H9 (cell line): ENCODE results near the gene SIX2. TPM values are rescaled to one million over a fixed set of nuclear protein-coding genes. Genes with fewer than 3 reads are reported as not detected.

Source experiments
- DNase-seq: peaks from one replicate; pipeline ENCODE4 v3.0.0-alpha.2; 2017
- H2AFZ ChIP-seq: one replicate; pipeline ENCODE4 v1.6.1; 2013; ENCODE audit warnings: mild to moderate bottlenecking, low read length, control low read depth, moderate library complexity
- H2AK5ac ChIP-seq: 2 replicates; pipeline ENCODE4 v1.6.1; 2013; ENCODE audit warnings: low read length, control low read depth, mixed read lengths; ENCODE audit not compliant: insufficient read length
- H2BK120ac ChIP-seq: one replicate; pipeline ENCODE4 v1.6.1; 2013; ENCODE audit warnings: low read depth, mild to moderate bottlenecking, low read length, control low read depth, inconsistent platforms; ENCODE audit not compliant: poor library complexity, severe bottlenecking
- H2BK12ac ChIP-seq: 2 replicates; pipeline ENCODE4 v1.6.1; 2013; ENCODE audit warnings: low read length, control low read depth, mixed read lengths, low read depth; ENCODE audit not compliant: insufficient read length
- H2BK15ac ChIP-seq: 2 replicates; pipeline ENCODE4 v1.6.1; 2013; ENCODE audit warnings: low read depth, low read length, control low read depth
- H2BK20ac ChIP-seq: one replicate; pipeline ENCODE4 v1.6.1; 2013; ENCODE audit warnings: low read depth, mild to moderate bottlenecking, low read length, control low read depth, inconsistent platforms; ENCODE audit not compliant: poor library complexity, severe bottlenecking
- H2BK5ac ChIP-seq: 2 replicates; pipeline ENCODE4 v1.6.1; 2013; ENCODE audit warnings: low read length, control low read depth, mixed read lengths; ENCODE audit not compliant: insufficient read length
- H3K14ac ChIP-seq: 2 replicates; pipeline ENCODE4 v1.6.1; 2013; ENCODE audit warnings: low read length, control low read depth; ENCODE audit not compliant: insufficient read depth
- H3K18ac ChIP-seq: 2 replicates; pipeline ENCODE4 v1.6.1; 2013; ENCODE audit warnings: low read depth, mild to moderate bottlenecking, mixed read lengths, low read length, control low read depth; ENCODE audit not compliant: insufficient read length
- H3K23ac ChIP-seq: 2 replicates; pipeline ENCODE4 v1.6.1; 2013; ENCODE audit warnings: low read length, control low read depth, mixed read lengths, low read depth; ENCODE audit not compliant: insufficient read length
- H3K23me2 ChIP-seq: 2 replicates; pipeline ENCODE4 v1.6.1; 2013; ENCODE audit warnings: low read depth, mild to moderate bottlenecking, mixed read lengths, low read length, control low read depth; ENCODE audit not compliant: insufficient read length, poor library complexity, severe bottlenecking
- H3K27ac ChIP-seq: 2 replicates; pipeline ENCODE4 v1.5.1; 2013; ENCODE audit warnings: low read length, control low read depth, mixed read lengths, low read depth; ENCODE audit not compliant: insufficient read length
- H3K27me3 ChIP-seq: 2 replicates; pipeline ENCODE4 v1.6.1; 2013; ENCODE audit warnings: low read length, control low read depth, inconsistent platforms; ENCODE audit not compliant: insufficient read depth
- H3K4ac ChIP-seq: 2 replicates; pipeline ENCODE4 v1.6.1; 2013; ENCODE audit warnings: low read depth, mild to moderate bottlenecking, control low read depth, inconsistent platforms, low read length, moderate library complexity
- H3K4me1 ChIP-seq: 2 replicates; pipeline ENCODE4 v1.6.1; 2013; ENCODE audit warnings: low read length, control low read depth, inconsistent platforms; ENCODE audit not compliant: insufficient read depth
- H3K4me2 ChIP-seq: 2 replicates; pipeline ENCODE4 v1.6.1; 2013; ENCODE audit warnings: low read length, control low read depth, mixed read lengths; ENCODE audit not compliant: insufficient read length, insufficient read depth
- H3K56ac ChIP-seq: 2 replicates; pipeline ENCODE4 v1.6.1; 2013; ENCODE audit warnings: low read depth, mild to moderate bottlenecking, mixed read lengths, low read length, control low read depth; ENCODE audit not compliant: insufficient read length
- H3K79me1 ChIP-seq: 2 replicates; pipeline ENCODE4 v1.6.1; 2013; ENCODE audit warnings: low read depth, mild to moderate bottlenecking, moderate library complexity, low read length, control low read depth, inconsistent platforms; ENCODE audit not compliant: insufficient read depth, poor library complexity, severe bottlenecking
- H3K79me2 ChIP-seq: 2 replicates; pipeline ENCODE4 v1.6.1; 2013; ENCODE audit warnings: low read length, control low read depth, inconsistent platforms; ENCODE audit not compliant: insufficient read depth
- H3K9ac ChIP-seq: 2 replicates; pipeline ENCODE4 v1.6.1; 2013; ENCODE audit warnings: low read length, control low read depth, mixed read lengths; ENCODE audit not compliant: insufficient read length; ENCODE audit errors: extremely low read depth
- H3K9me3 ChIP-seq: one replicate; pipeline ENCODE4 v1.6.1; 2013; ENCODE audit warnings: low read depth, low read length, inconsistent platforms; ENCODE audit not compliant: control insufficient read depth
- H3T11ph ChIP-seq: one replicate; pipeline ENCODE4 v1.6.1; 2013; ENCODE audit warnings: mild to moderate bottlenecking, low read length, control low read depth, inconsistent platforms
- H4K20me1 ChIP-seq: one replicate; pipeline ENCODE4 v1.6.1; 2013; ENCODE audit not compliant: control insufficient read depth, insufficient read length, insufficient read depth
- H4K5ac ChIP-seq: 2 replicates; pipeline ENCODE4 v1.6.1; 2013; ENCODE audit warnings: low read depth, mild to moderate bottlenecking, mixed read lengths, low read length, control low read depth; ENCODE audit not compliant: insufficient read length
- H4K8ac ChIP-seq: replicated peaks from 2 replicates; pipeline ENCODE4 v1.6.1; 2013; ENCODE audit warnings: low read length, control low read depth, mixed read lengths, low read depth; ENCODE audit not compliant: insufficient read length
- H4K91ac ChIP-seq: 2 replicates; pipeline ENCODE4 v1.6.1; 2013; ENCODE audit warnings: low read depth, mild to moderate bottlenecking, moderate library complexity, mixed read lengths, low read length, control low read depth; ENCODE audit not compliant: insufficient read length
- H3K27ac Mint-ChIP-seq, 3 experiments: 2 replicates in 2 of 3; 3 replicates in 1 of 3; pipeline ENCODE4 v1.8.0; 2020 to 2021; ENCODE audit warnings: mixed read lengths in 3 of 3, mild to moderate bottlenecking in 1 of 3, moderate library complexity in 1 of 3
- H3K27me3 Mint-ChIP-seq: 2 replicates; pipeline ENCODE4 v1.8.0; 2021; ENCODE audit warnings: low read depth, mild to moderate bottlenecking, moderate library complexity, mixed read lengths
- H3K36me3 Mint-ChIP-seq, 3 experiments: 2 replicates in 2 of 3; 3 replicates in 1 of 3; pipeline ENCODE4 v1.8.0; 2020 to 2021; ENCODE audit warnings: low read depth in 3 of 3, mixed read lengths in 3 of 3; ENCODE audit not compliant: insufficient read depth in 1 of 3
- H3K4me1 Mint-ChIP-seq, 2 experiments: 2 replicates each; pipeline ENCODE4 v1.8.0; 2020; ENCODE audit warnings: mixed read lengths in 2 of 2
- H3K4me3 Mint-ChIP-seq, 2 experiments: 2 replicates in 1 of 2; 3 replicates in 1 of 2; pipeline ENCODE4 v1.8.0; 2020 to 2021; ENCODE audit warnings: mild to moderate bottlenecking in 2 of 2, mixed read lengths in 2 of 2, moderate library complexity in 1 of 2
- H3K9me3 Mint-ChIP-seq, 2 experiments: 2 replicates in 1 of 2; 3 replicates in 1 of 2; pipeline ENCODE4 v1.8.0; 2020; ENCODE audit warnings: mild to moderate bottlenecking in 2 of 2, mixed read lengths in 2 of 2, moderate library complexity in 1 of 2
- WGBS: extraction: QIAGEN DNeasy Blood & Tissue Kit; methylation state at CpG from one replicate; pipeline ENCODE4 v1.1.7; 2013; ENCODE audit warnings: missing lambda C conversion rate, low lambda C conversion rate, mixed read lengths; ENCODE audit not compliant: insufficient read length; ENCODE audit errors: extremely low coverage; 5-methylcytosine and 5-hydroxymethylcytosine counted together
- total RNA-seq: library from RNA; stranded (reverse); gene quantifications from 2 replicates; pipeline ENCODE4 v1.2.1, GENCODE V29; 2021
- TF ChIP-seq, protein P1 (sequence below): fragments of 200-600 bp; sonication (generic); conservative IDR thresholded peaks from 3 replicates; pipeline ENCODE4 v1.8.0; 2021; ENCODE audit warnings: antibody characterized with exemption, mild to moderate bottlenecking

Gene SIX2
- total RNA-seq, 1 experiment from 2014 or later = not detected

DNA sequence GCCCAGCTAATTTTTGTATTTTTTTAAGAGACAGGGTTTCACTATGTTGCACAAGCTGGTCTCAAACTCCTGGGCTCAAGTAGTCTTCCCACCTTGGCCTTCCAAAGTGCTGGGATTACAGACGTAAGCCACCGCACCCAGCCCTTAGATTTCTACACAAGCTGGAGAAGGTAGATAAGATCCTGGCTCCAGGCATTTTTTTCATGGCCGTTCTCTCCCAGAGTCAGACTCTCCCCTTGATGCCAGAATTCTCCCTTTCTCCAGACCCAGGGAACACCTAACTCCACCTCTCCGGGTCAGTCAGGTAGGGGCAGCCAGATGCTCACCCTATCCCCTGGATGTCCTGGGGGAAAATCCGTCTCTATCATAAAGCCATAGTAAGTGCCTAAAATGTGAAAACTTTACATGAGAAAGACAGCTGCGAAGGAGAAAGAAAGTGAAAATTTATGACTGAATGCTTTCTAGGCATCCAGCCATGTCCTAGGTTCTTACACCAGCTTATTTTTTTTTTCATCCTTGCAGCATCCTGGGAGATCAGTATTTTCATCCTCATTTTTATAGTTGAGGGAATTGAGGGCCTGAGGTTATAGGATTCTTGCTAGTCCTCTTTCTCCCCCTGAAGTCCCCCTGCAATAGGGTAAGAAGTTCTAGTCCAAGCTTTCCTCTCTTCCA lies 51.5 kb downstream of the SIX2 start:
- WGBS = no CpG with 5 or more reads among the region's 6 CpGs
- H3K18ac ChIP-seq = no peak overlapping the region
- H3K9me3 ChIP-seq = no peaks in the 10 kb centered on the region
- H3K79me2 ChIP-seq = no peaks in the 10 kb centered on the region
- H3K4me3 Mint-ChIP-seq = no peak overlapping the region
- H3K27me3 ChIP-seq = peaks cover 35% of the 10 kb centered on the region
- no peak overlapping the region for H2BK5ac ChIP-seq
- H3K4ac ChIP-seq = no peak overlapping the region
- H2AK5ac ChIP-seq = no peak overlapping the region
- H3K79me1 ChIP-seq = no peaks in the 10 kb centered on the region
- no peak overlapping the region for H2AFZ ChIP-seq
- H2BK12ac ChIP-seq = no peak overlapping the region
- no peak for DNase-seq
- peaks cover 36 to 45% of the 10 kb centered on the region in 2 experiments for H3K4me1 Mint-ChIP-seq
- no peak overlapping the region for H2BK120ac ChIP-seq
- H3K36me3 Mint-ChIP-seq = peaks cover 0 to 4% (median 0%) of the 10 kb centered on the region in 3 experiments; a peak in 2 of 7 replicates
- no peak overlapping the region for H4K91ac ChIP-seq
- no peak overlapping the region for H2BK15ac ChIP-seq
- no peak overlapping the region for H3K4me2 ChIP-seq
- H4K20me1 ChIP-seq = no peaks in the 10 kb centered on the region
- no peak overlapping the region for H4K8ac ChIP-seq
- H3K56ac ChIP-seq = no peak overlapping the region
- no peak overlapping the region for H4K5ac ChIP-seq
- peaks cover 87% of the 10 kb centered on the region for H3K27me3 Mint-ChIP-seq
- peaks cover 3% of the 10 kb centered on the region; the same call in 1 of the 2 replicates for H3K4me1 ChIP-seq
- H3K14ac ChIP-seq = no peak overlapping the region
- no peak overlapping the region for H3K9ac ChIP-seq
- no peak overlapping the region for H3T11ph ChIP-seq
- no peak overlapping the region for H3K27ac Mint-ChIP-seq
- H2BK20ac ChIP-seq = no peak overlapping the region
- no peak overlapping the region for H3K27ac ChIP-seq
- TF ChIP-seq, protein P1, sequence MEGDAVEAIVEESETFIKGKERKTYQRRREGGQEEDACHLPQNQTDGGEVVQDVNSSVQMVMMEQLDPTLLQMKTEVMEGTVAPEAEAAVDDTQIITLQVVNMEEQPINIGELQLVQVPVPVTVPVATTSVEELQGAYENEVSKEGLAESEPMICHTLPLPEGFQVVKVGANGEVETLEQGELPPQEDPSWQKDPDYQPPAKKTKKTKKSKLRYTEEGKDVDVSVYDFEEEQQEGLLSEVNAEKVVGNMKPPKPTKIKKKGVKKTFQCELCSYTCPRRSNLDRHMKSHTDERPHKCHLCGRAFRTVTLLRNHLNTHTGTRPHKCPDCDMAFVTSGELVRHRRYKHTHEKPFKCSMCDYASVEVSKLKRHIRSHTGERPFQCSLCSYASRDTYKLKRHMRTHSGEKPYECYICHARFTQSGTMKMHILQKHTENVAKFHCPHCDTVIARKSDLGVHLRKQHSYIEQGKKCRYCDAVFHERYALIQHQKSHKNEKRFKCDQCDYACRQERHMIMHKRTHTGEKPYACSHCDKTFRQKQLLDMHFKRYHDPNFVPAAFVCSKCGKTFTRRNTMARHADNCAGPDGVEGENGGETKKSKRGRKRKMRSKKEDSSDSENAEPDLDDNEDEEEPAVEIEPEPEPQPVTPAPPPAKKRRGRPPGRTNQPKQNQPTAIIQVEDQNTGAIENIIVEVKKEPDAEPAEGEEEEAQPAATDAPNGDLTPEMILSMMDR = no peak
- no peak overlapping the region for H3K23ac ChIP-seq
- peaks cover 6 to 7% of the 10 kb centered on the region in 2 experiments for H3K9me3 Mint-ChIP-seq
- H3K23me2 ChIP-seq = peaks cover 7% of the 10 kb centered on the region
